Epidermal melanocyte (primary cell): ENCODE data around the gene BRPF3.

ENCODE experiments used
- DNase-seq: peaks from one replicate; pipeline ENCODE4 v3.0.0; 2011; ENCODE audit warnings: low spot score; ENCODE audit not compliant: insufficient read length

Gene BRPF3

GRCh38 chr6:36196113-36196879 is at the start of gene BRPF3:
Gene BRPF3 (plus strand): TSS chr6:36196744. CDS start chr6:36200323, 3,579 bp downstream.
- DNase-seq = peak; percentile 61

GRCh38 chr6:36147294-36147693 is 49.2 kb upstream of the BRPF3 start:
- no peak for DNase-seq

- no peak for DNase-seq
Measured at GRCh38 chr6:36149476-36149875, 47.1 kb upstream of the BRPF3 start.

- DNase-seq = no peak
Measured at GRCh38 chr6:36150283-36150682, 46.3 kb upstream of the BRPF3 start.

GRCh38 chr6:36154286-36154685 is 42.3 kb upstream of the BRPF3 start:
- no peak for DNase-seq

GRCh38 chr6:36155662-36156061 is 40.9 kb upstream of the BRPF3 start:
- DNase-seq = no peak

GRCh38 chr6:36160147-36160760 is 36.3 kb upstream of the BRPF3 start:
- no peak for DNase-seq

GRCh38 chr6:36169023-36170007 is 27.2 kb upstream of the BRPF3 start:
- no peak for DNase-seq

- DNase-seq = no peak
Measured at GRCh38 chr6:36170704-36171103, 25.8 kb upstream of the BRPF3 start.

GRCh38 chr6:36171573-36171972 is 25.0 kb upstream of the BRPF3 start:
- DNase-seq = no peak

- DNase-seq = no peak
Measured at GRCh38 chr6:36177166-36177565, 19.4 kb upstream of the BRPF3 start.

- no peak for DNase-seq
Measured at GRCh38 chr6:36178544-36178943, 18.0 kb upstream of the BRPF3 start.

- no peak for DNase-seq
Measured at GRCh38 chr6:36180126-36180525, 16.4 kb upstream of the BRPF3 start.

GRCh38 chr6:36184311-36184710 is 12.2 kb upstream of the BRPF3 start:
- no peak for DNase-seq

GRCh38 chr6:36186199-36186598 is 10.3 kb upstream of the BRPF3 start:
- DNase-seq = no peak

GRCh38 chr6:36187446-36187845 is 9.1 kb upstream of the BRPF3 start:
- no peak for DNase-seq

- no peak for DNase-seq
Measured at GRCh38 chr6:36195471-36196112, 952 bp upstream of the BRPF3 start.

GRCh38 chr6:36196880-36197548 is 470 bp downstream of the BRPF3 start:
- DNase-seq = peak; percentile 96

- no peak for DNase-seq
Measured at GRCh38 chr6:36197739-36198221, 1.2 kb downstream of the BRPF3 start.

- DNase-seq = no peak
Measured at GRCh38 chr6:36198986-36199385, 2.4 kb downstream of the BRPF3 start.
